Lung (tissue), 13 donors: ENCODE results near the gene CHRNB4. TPM values are rescaled to one million over a fixed set of nuclear protein-coding genes. Genes with fewer than 3 reads are reported as not detected.

Experiments used
- ATAC-seq: fragments of 200-7000 bp; cut with Tn5 transposase; one replicate; pipeline ENCODE4 v1.9.1; 2020; ENCODE audit warnings: moderate number of reproducible peaks; ENCODE audit not compliant: insufficient read depth, low FRiP score
- DNase-seq, 3 donors: peaks; one replicate each; pipeline ENCODE4 v3.0.0-alpha.2; 2013 to 2017
- H3K27ac ChIP-seq, 2 donors: one replicate each; pipeline ENCODE4 v1.5.1; 2013; ENCODE audit warnings: mild to moderate bottlenecking in 2 of 2, moderate library complexity in 2 of 2, control low read depth in 1 of 2, inconsistent platforms in 1 of 2, low read depth in 1 of 2, low read length in 1 of 2
- H3K27me3 ChIP-seq, 3 donors: one replicate each; pipeline ENCODE4 v1.5.1; 2013; ENCODE audit warnings: low read length in 2 of 3; ENCODE audit not compliant: control insufficient read depth in 3 of 3, insufficient read depth in 3 of 3
- H3K36me3 ChIP-seq, 4 donors: one replicate each; pipeline ENCODE4 v1.5.1; 2013; ENCODE audit warnings: low read length in 4 of 4, mild to moderate bottlenecking in 1 of 4, moderate library complexity in 1 of 4; ENCODE audit not compliant: control insufficient read depth in 4 of 4, insufficient read depth in 4 of 4
- H3K4me1 ChIP-seq, 5 donors: one replicate each; pipeline ENCODE4 v1.5.1; 2013; ENCODE audit warnings: low read length in 5 of 5, mild to moderate bottlenecking in 2 of 5, moderate library complexity in 1 of 5; ENCODE audit not compliant: control insufficient read depth in 5 of 5, insufficient read depth in 5 of 5
- H3K4me3 ChIP-seq: one replicate; pipeline ENCODE4 v1.5.1; 2013; ENCODE audit warnings: mild to moderate bottlenecking, control low read depth, moderate library complexity
- H3K9ac ChIP-seq, 2 donors: one replicate each; pipeline ENCODE4 v1.5.1; 2013; ENCODE audit warnings: low read length in 2 of 2, control low read depth in 1 of 2; ENCODE audit not compliant: insufficient read depth in 1 of 2
- H3K9me3 ChIP-seq, 4 donors: one replicate each; pipeline ENCODE4 v1.5.1; 2013; ENCODE audit warnings: low read length in 3 of 4, mild to moderate bottlenecking in 1 of 4, moderate library complexity in 1 of 4; ENCODE audit not compliant: control insufficient read depth in 4 of 4, insufficient read depth in 3 of 4
- WGBS, 2 donors: extraction: QIAGEN DNeasy Blood & Tissue Kit; methylation state at CpG; one replicate each; pipeline ENCODE4 v1.1.7; 2013; 5-methylcytosine and 5-hydroxymethylcytosine counted together
- polyA plus RNA-seq, 2 donors: library from polyadenylated mRNA; stranded (reverse); fragments of 200-250 nt; gene quantifications; one replicate each; pipeline ENCODE4 v1.2.1, GENCODE V29; 2013
- small RNA-seq: library from RNA; depleted of rRNA; stranded (forward); fragments of <200 nt; gene quantifications from one replicate; pipeline ENCODE3, GENCODE V24; 2014; ENCODE audit warnings: low replicate concordance
- total RNA-seq, 2 donors: library from RNA; depleted of rRNA in 1 of 2; stranded (reverse); fragments of >200 nt in 1 of 2; gene quantifications; one replicate each; pipeline ENCODE4 v1.2.1, GENCODE V29; 2014 to 2021
- TF ChIP-seq, protein P1 (sequence below): IDR thresholded peaks from 2 replicates; pipeline ENCODE4 v1.5.1; 2012; ENCODE audit warnings: mild to moderate bottlenecking; ENCODE audit errors: control extremely low read depth, extremely low read depth
- donor health status: control.
- donor health status: control.
- donor health status: Bipolar disorder and iron deficiency.
- donor health status: healthy.
- donor health status: DM: yes; HTN: yes; CAD: no.

CHRNB4 gene
- total and polyA plus RNA-seq, 4 donors = 0.05 TPM; not detected in 3

DNA sequence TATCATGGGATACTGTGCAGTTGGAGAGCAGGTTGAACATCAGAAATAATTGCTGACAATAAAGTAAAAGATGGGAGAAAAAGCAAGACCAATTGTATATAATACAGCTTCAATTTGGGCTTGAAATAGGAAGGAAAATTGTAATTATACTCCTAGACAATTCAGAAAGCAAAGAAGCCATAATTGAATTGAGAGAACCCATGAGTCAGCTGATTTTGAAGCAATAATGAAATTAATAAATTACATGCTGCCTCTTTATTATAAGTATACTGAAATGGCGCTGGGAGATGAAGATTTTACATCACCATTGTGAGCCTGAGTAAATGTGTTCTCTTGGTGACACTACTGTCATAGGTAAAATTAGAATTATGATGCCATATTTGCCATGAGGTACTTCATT, 43.4 kb downstream of the CHRNB4 start:
- Histone ChIP-seq H3K27ac (no peak overlapping the region), H3K9me3 (peaks cover 0 to 5% (median 0%) of the 10 kb centered on the region in 4 donors), H3K9ac (no peak overlapping the region), H3K36me3 (no peaks in the 10 kb centered on the region), H3K4me3 (no peak overlapping the region), H3K4me1 (no peaks in the 10 kb centered on the region), H3K27me3 (peaks cover 0 to 4% (median 0%) of the 10 kb centered on the region in 3 donors)
- TF ChIP-seq, protein P1, sequence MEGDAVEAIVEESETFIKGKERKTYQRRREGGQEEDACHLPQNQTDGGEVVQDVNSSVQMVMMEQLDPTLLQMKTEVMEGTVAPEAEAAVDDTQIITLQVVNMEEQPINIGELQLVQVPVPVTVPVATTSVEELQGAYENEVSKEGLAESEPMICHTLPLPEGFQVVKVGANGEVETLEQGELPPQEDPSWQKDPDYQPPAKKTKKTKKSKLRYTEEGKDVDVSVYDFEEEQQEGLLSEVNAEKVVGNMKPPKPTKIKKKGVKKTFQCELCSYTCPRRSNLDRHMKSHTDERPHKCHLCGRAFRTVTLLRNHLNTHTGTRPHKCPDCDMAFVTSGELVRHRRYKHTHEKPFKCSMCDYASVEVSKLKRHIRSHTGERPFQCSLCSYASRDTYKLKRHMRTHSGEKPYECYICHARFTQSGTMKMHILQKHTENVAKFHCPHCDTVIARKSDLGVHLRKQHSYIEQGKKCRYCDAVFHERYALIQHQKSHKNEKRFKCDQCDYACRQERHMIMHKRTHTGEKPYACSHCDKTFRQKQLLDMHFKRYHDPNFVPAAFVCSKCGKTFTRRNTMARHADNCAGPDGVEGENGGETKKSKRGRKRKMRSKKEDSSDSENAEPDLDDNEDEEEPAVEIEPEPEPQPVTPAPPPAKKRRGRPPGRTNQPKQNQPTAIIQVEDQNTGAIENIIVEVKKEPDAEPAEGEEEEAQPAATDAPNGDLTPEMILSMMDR = no peak
- DNase-seq = no peak
- no peak for ATAC-seq
- 92 to 97% methylated on average over 1 of the region's 1 CpG for whole genome bisulfite sequencing, 2 donors

DNA sequence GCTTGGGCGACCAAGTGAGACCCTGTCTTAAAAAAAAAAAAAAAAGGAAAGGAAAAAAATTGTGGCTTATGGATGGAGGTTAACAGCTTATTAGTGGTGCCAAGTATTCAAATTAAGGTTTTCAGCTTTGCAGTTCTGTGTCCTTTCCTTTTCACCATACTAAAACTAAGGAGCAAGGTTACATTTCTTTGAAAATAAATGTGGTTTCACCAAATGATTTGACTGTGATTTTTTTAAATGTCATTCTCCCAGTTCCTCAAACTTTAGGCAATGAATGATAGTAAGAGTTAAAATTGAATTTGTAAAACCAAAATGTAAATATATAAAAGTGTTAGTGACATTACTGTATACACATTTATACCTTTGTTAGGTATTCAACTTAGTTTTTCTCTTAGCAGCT, 66.1 kb downstream of the CHRNB4 start:
- Histone ChIP-seq H3K9me3 (no peaks in the 10 kb centered on the region), H3K36me3 (no peaks in the 10 kb centered on the region), H3K27ac (no peak overlapping the region), H3K4me1 (peaks cover 0 to 4% (median 0%) of the 10 kb centered on the region in 5 donors), H3K27me3 (peaks cover 0 to 2% (median 0%) of the 10 kb centered on the region in 3 donors), H3K4me3 (no peak overlapping the region), H3K9ac (no peak overlapping the region)
- DNase-seq (no peak), ATAC-seq (no peak)
- WGBS, 2 donors = 94 to 96% methylated on average over 1 of the region's 1 CpG
- TF ChIP-seq, protein P1 = no peak

Small RNAs within 50 kb of the gene (small RNA-seq; reads per million reads assigned to genes)
- gene AC067863.2 = not detected

Other genes with a start within 250 kb of the CHRNB4 start
- gene IREB2, start 203.0 kb downstream of the CHRNB4 start, total RNA-seq = 10 to 100 TPM; 56.9 to 71.5 TPM
- gene IREB2, start 203.0 kb downstream of the CHRNB4 start, polyA plus RNA-seq = 10 to 100 TPM in 1 of 2 donors, 1 to 10 TPM in 1; 9.8 to 19.9 TPM
- 1 to 10 TPM; 4.5 to 5.3 TPM for gene HYKK, start 133.6 kb downstream of the CHRNB4 start, total RNA-seq
- 1 to 10 TPM; 1.6 to 5.7 TPM for gene HYKK, start 133.6 kb downstream of the CHRNB4 start, polyA plus RNA-seq
- 100 to 1,000 TPM in 1 of 2 donors, 10 to 100 TPM in 1; 92.7 to 128 TPM for gene PSMA4, start 100.8 kb downstream of the CHRNB4 start, total RNA-seq
- gene PSMA4, start 100.8 kb downstream of the CHRNB4 start, polyA plus RNA-seq = 100 to 1,000 TPM; 194 to 244 TPM
- 1 to 10 TPM in 1 of 2 donors, under 1 TPM in 1; 0.23 to 1.3 TPM for gene CHRNA5, start 75.7 kb downstream of the CHRNB4 start, total RNA-seq
- gene CHRNA5, start 75.7 kb downstream of the CHRNB4 start, polyA plus RNA-seq = 1 to 10 TPM in 1 of 2 donors, under 1 TPM in 1; 0.73 to 1.1 TPM
- under 1 TPM in 1 of 2 donors, not detected in 1; 0.06 TPM for gene CHRNA3, start 20.2 kb downstream of the CHRNB4 start, total RNA-seq
- gene CHRNA3, start 20.2 kb downstream of the CHRNB4 start, polyA plus RNA-seq = under 1 TPM in 1 of 2 donors, not detected in 1; 0.03 TPM
- 10 to 100 TPM in 1 of 2 donors, 1 to 10 TPM in 1; 7.1 to 13.1 TPM for gene ADAMTS7, start 170.3 kb upstream of the CHRNB4 start, total RNA-seq
- 1 to 10 TPM; 3.3 to 3.4 TPM for gene ADAMTS7, start 170.3 kb upstream of the CHRNB4 start, polyA plus RNA-seq
- 100 to 1,000 TPM; 254 to 433 TPM for gene MORF4L1, start 231.7 kb upstream of the CHRNB4 start, total RNA-seq
- gene MORF4L1, start 231.7 kb upstream of the CHRNB4 start, polyA plus RNA-seq = 100 to 1,000 TPM; 124 to 280 TPM